Measurements from ENCODE around the gene NCCRP1. TPM values are rescaled to one million over a fixed set of nuclear protein-coding genes. Genes with fewer than 3 reads are reported as not detected.

The NCCRP1 gene
- total RNA-seq, 1 experiment from 2014 or later: 23.2 TPM

DNA sequence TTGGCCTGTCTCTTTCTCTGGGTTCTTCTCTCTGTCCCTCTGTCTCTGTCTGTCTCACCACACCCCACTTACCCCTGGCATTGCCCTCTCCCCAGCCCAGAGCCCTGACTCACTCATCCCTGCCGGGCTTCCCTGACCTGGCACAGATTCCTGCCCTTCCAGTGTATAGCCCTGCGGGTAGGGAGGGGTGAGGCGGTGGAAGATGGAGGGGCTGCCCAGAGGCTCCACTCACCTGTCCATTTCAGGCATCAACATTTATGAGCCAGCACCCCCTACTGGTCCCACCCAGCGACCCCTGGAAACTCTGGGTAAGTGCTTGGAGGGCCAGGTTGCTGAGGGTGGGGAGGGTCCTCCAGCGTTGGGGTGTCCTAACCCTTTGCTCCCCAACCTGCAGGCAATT lies 1.0 kb downstream of the NCCRP1 start:
- Histone ChIP-seq H3K9me3 (ENCODE audit: insufficient read depth, low read depth) (no peaks in the 10 kb centered on the region), H4K20me1 (ENCODE audit: insufficient read depth) (no peaks in the 10 kb centered on the region), H3K4me1 (replicated peaks; ENCODE audit: insufficient read depth) (peaks cover 56% of the 10 kb centered on the region), H3K4me2 (peak overlapping the region; percentile 73), H2AFZ (no peak overlapping the region), H3F3A (ENCODE audit: insufficient read depth, low read depth) (peaks cover 36% of the 10 kb centered on the region), H3K79me2 (ENCODE audit: low read depth) (no peaks in the 10 kb centered on the region), H3K27ac (peak overlapping the region; percentile 60), H3K27me3 (ENCODE audit: insufficient read depth, low read depth) (no peaks in the 10 kb centered on the region), H3K4me3 (peak overlapping the region; percentile 47), H3K36me3 (ENCODE audit: low read depth) (no peaks in the 10 kb centered on the region), H3K9me2 (ENCODE audit: insufficient read depth) (no peaks in the 10 kb centered on the region)
- POLR2A ChIA-PET (ENCODE audit: unreplicated experiment): no interaction called here
- BruUV-seq (replicated peaks): no TSS peak
- TF ChIP-seq, protein P1, sequence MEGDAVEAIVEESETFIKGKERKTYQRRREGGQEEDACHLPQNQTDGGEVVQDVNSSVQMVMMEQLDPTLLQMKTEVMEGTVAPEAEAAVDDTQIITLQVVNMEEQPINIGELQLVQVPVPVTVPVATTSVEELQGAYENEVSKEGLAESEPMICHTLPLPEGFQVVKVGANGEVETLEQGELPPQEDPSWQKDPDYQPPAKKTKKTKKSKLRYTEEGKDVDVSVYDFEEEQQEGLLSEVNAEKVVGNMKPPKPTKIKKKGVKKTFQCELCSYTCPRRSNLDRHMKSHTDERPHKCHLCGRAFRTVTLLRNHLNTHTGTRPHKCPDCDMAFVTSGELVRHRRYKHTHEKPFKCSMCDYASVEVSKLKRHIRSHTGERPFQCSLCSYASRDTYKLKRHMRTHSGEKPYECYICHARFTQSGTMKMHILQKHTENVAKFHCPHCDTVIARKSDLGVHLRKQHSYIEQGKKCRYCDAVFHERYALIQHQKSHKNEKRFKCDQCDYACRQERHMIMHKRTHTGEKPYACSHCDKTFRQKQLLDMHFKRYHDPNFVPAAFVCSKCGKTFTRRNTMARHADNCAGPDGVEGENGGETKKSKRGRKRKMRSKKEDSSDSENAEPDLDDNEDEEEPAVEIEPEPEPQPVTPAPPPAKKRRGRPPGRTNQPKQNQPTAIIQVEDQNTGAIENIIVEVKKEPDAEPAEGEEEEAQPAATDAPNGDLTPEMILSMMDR (conservative IDR thresholded peaks at IDR 0.05): peak; percentile 53
- TF ChIP-seq EZH2 (IDR thresholded peaks at IDR 0.05; ENCODE audit: low read depth): no peak
- CTCF ChIA-PET: no interaction called here
- DNase-seq: peak; percentile 83 to 86
- intact Hi-C loops (cut with micrococcal nuclease; ENCODE audit: unreplicated experiment): loop anchor here (2.0 kb wide), 1 partner anchor 75 kb away; no protein-coding TSS in a partner anchor

DNA sequence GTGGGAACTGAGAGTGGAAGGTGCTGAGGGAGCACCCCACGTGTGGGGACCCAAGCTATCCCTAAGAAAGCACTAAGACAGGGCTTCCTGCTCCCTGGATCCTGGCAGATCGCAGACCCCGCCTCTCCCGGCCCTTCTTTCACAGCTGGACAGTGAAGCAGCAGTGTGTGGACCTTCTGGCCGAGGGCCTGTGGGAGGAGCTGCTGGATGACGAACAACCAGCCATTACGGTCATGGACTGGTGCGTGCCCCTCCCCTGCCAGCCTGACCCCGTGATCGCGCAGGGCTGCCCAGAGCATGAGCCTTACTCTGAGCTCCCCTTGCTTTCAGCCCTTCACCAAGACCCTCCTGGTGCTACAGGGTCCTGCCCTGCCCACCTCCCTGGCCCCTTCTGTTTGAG lies 2.3 kb downstream of the NCCRP1 start:
- Histone ChIP-seq H3K79me2 (ENCODE audit: low read depth) (no peaks in the 10 kb centered on the region), H3K36me3 (ENCODE audit: low read depth) (no peaks in the 10 kb centered on the region), H2AFZ (no peak overlapping the region), H3K9me3 (ENCODE audit: insufficient read depth, low read depth) (no peaks in the 10 kb centered on the region), H3K9me2 (ENCODE audit: insufficient read depth) (no peaks in the 10 kb centered on the region), H3K4me2 (no peak overlapping the region), H3F3A (ENCODE audit: insufficient read depth, low read depth) (peaks cover 35% of the 10 kb centered on the region), H3K27me3 (ENCODE audit: insufficient read depth, low read depth) (no peaks in the 10 kb centered on the region), H3K4me3 (no peak overlapping the region), H3K27ac (no peak overlapping the region), H4K20me1 (ENCODE audit: insufficient read depth) (no peaks in the 10 kb centered on the region), H3K4me1 (replicated peaks; ENCODE audit: insufficient read depth) (peaks cover 48% of the 10 kb centered on the region)
- DNase-seq: no peak
- no peak for TF ChIP-seq EZH2 (IDR thresholded peaks at IDR 0.05; ENCODE audit: low read depth)
- TF ChIP-seq, protein P1 (conservative IDR thresholded peaks at IDR 0.05): no peak
- intact Hi-C loops (cut with micrococcal nuclease; ENCODE audit: unreplicated experiment): no loop called here
- ChIA-PET CTCF (interaction anchor here (0.6 kb wide), 1 partner anchor 150 kb away, joined by 10 read pairs; no protein-coding TSS in a partner anchor), POLR2A (ENCODE audit: unreplicated experiment) (interaction anchor here (0.7 kb wide), 2 partner anchors 323 to 605 kb away, joined by 3 to 7 read pairs; no protein-coding TSS in a partner anchor)
- BruUV-seq (replicated peaks): no TSS peak

DNA sequence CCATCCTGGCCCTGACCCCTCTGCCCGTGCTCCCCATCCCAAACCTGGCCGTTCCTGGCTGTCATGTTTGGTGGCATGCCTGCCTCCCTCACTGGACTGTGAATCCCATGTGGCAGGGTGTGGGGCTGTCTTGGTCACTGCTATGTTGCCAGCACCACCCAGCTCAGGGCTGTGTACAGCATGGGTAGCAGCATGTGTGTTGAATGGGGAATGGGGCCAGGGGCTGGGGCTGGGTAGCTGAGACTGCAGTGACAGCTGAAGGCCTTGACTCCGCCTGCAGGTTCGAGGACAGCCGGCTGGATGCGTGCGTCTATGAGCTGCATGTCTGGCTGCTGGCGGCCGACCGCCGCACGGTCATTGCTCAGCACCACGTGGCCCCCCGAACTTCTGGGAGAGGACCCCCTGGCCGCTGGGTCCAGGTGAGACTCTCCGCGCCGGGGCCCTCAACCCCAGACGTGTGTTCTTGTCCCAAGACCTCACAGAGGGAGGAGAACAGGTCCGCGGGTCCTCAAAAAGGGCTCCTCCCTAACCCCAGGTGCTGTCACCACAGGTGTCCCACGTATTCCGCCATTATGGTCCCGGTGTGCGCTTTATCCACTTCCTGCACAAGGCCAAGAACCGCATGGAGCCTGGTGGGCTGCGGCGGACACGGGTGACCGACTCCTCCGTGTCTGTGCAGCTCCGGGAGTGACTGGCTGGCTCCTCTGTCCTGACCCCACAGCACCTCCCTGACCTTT lies 3.5 kb downstream of the NCCRP1 start:
- BruUV-seq (replicated peaks): no TSS peak
- Histone ChIP-seq H3K27ac (no peak overlapping the region), H4K20me1 (ENCODE audit: insufficient read depth) (no peaks in the 10 kb centered on the region), H3K4me3 (no peak overlapping the region), H3K79me2 (ENCODE audit: low read depth) (no peaks in the 10 kb centered on the region), H2AFZ (no peak overlapping the region), H3K4me2 (no peak overlapping the region), H3K9me2 (ENCODE audit: insufficient read depth) (no peaks in the 10 kb centered on the region), H3K9me3 (ENCODE audit: insufficient read depth, low read depth) (no peaks in the 10 kb centered on the region), H3K27me3 (ENCODE audit: insufficient read depth, low read depth) (no peaks in the 10 kb centered on the region), H3F3A (ENCODE audit: insufficient read depth, low read depth) (peaks cover 25% of the 10 kb centered on the region), H3K36me3 (ENCODE audit: low read depth) (no peaks in the 10 kb centered on the region), H3K4me1 (replicated peaks; ENCODE audit: insufficient read depth) (peaks cover 38% of the 10 kb centered on the region)
- TF ChIP-seq EZH2 (IDR thresholded peaks at IDR 0.05; ENCODE audit: low read depth): no peak
- TF ChIP-seq, protein P1 (conservative IDR thresholded peaks at IDR 0.05): no peak
- ChIA-PET CTCF (interaction anchor here (0.6 kb wide), 1 partner anchor 18 kb away, joined by 4 read pairs; no protein-coding TSS in a partner anchor), POLR2A (ENCODE audit: unreplicated experiment) (no interaction called here)
- intact Hi-C loops (cut with micrococcal nuclease; ENCODE audit: unreplicated experiment): no loop called here
- DNase-seq: no peak

All from PC-9 (cell line).